Prostate gland (tissue), 2 donors: ENCODE results near the gene SLIT1. TPM values are rescaled to one million over a fixed set of nuclear protein-coding genes. Genes with fewer than 3 reads are reported as not detected.

Experiments used
- DNase-seq: peaks from one replicate; pipeline ENCODE4 v3.0.0-alpha.2; 2019; ENCODE audit warnings: low spot score
- H3K27ac ChIP-seq, 2 donors: fragments of 200-600 bp; sonication (generic); 2 replicates each; pipeline ENCODE4 v1.5.1; 2017 to 2019
- H3K27me3 ChIP-seq: fragments of 200-600 bp; sonication (generic); replicated peaks from 2 replicates; pipeline ENCODE4 v1.5.1; 2019; ENCODE audit not compliant: insufficient read depth
- H3K36me3 ChIP-seq, 2 donors: fragments of 200-600 bp; sonication (generic); 1 replicate in 1 of 2; 2 replicates in 1 of 2; pipeline versions ENCODE4 v1.5.1 to v1.8.1; 2017 to 2019
- H3K4me1 ChIP-seq: fragments of 200-600 bp; sonication (generic); replicated peaks from 2 replicates; pipeline ENCODE4 v1.5.1; 2019
- H3K4me3 ChIP-seq, 2 donors: fragments of 200-600 bp; sonication (generic); 2 replicates each; pipeline ENCODE4 v1.5.1; 2017 to 2019
- H3K9me3 ChIP-seq: fragments of 200-600 bp; sonication (generic); 2 replicates; pipeline ENCODE4 v1.5.1; 2017
- POLR2A ChIP-seq: fragments of 450-650 bp; IDR thresholded peaks from one replicate; pipeline ENCODE4 v1.6.1; 2016; ENCODE audit warnings: antibody characterized with exemption, mild to moderate bottlenecking
- POLR2AphosphoS5 ChIP-seq: sonication (generic); formaldehyde crosslinking; IDR thresholded peaks from one replicate; pipeline ENCODE4 v1.6.1; 2017; ENCODE audit warnings: antibody characterized with exemption
- WGBS: methylation state at CpG from one replicate; pipeline ENCODE4 v1.1.5; 2018; 5-methylcytosine and 5-hydroxymethylcytosine counted together
- intact Hi-C: fragments of 100-400 bp; cut with DNase I; formaldehyde crosslinking; loops from one replicate; pipeline ENCODE4 v1.14.2; 2022
- total RNA-seq, 2 donors: library from RNA; depleted of rRNA; stranded (reverse); fragments of >200 nt; gene quantifications; one replicate each; pipeline ENCODE4 v1.1.0, GENCODE V29; 2016
- TF ChIP-seq, protein P1 (sequence below), 4 experiments: fragments of 200-600 bp in 2 of 4; fragments of 450-650 bp in 2 of 4; sonication (generic) in 2 of 4; IDR thresholded peaks; 1 replicate in 3 of 4; 2 replicates in 1 of 4; pipeline ENCODE4 v1.5.1; 2016 to 2019; ENCODE audit warnings: antibody characterized with exemption in 4 of 4, mild to moderate bottlenecking in 2 of 4, moderate library complexity in 2 of 4

SLIT1 gene
- total RNA-seq, 2 donors from 2014 or later = 0.59 to 0.91 TPM

DNA sequence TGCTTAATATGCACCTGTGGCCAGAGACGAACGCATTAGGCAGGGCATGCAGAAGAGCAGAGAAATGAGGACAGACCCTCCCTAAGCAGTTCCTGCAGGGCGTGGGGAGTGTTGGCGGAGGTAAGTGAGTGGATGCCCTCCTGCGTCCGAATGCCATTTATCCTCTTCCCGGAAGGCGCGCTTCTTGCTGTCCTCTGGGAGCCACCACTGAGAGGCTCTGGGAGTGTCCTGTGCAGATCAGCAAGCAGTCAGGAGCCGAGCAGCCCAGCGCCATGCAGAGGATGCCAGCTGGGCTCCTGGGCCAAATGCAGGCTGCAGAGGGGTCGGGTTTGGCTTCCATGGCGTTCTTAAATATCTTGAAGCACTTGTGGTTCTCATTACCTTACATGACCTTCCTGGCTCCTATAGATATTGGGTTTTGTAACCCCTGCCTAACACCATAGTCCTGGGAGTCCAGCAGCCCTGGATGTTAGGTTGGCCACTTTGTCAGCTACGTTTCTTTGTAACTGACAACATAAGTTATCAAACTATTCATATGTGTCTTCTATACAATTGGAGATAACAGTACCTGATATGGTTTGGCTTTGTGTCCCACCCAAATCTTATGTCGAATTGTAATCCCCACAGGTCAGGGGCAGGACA lies 30.0 kb upstream of the SLIT1 start:
- TF ChIP-seq POLR2AphosphoS5 (no peak), POLR2A (no peak)
- Histone ChIP-seq H3K36me3 (no peaks in the 10 kb centered on the region), H3K4me3 (no peak overlapping the region), H3K4me1 (no peaks in the 10 kb centered on the region), H3K27ac (no peak overlapping the region), H3K9me3 (no peaks in the 10 kb centered on the region), H3K27me3 (no peaks in the 10 kb centered on the region)
- WGBS = 88% methylated on average over 15 of the region's 15 CpGs
- no peak for DNase-seq
- intact Hi-C loops = no loop called here

DNA sequence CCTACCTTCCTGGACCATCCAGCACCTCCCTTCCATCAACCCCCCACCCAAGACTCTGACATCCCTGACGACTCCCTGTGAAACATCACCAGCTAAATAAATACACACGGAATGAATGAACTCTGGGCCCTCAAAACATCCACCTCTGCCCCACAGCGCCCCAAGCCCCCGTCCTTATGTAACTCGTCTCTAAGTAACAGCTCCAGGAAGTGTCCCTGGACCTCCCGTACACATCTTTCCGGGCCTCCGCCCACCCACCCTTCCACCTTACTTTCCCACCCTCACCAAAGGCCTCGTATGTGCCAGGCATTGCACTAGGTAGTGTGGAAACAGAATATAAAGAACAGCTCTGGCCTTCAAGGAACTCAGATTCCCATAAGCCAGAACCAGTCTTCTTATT lies 27.7 kb upstream of the SLIT1 start:
- intact Hi-C loops = no loop called here
- no peaks in the 10 kb centered on the region for H3K9me3 ChIP-seq
- H3K36me3 ChIP-seq = no peaks in the 10 kb centered on the region
- WGBS = 73% methylated on average over 9 of the region's 9 CpGs
- H3K4me1 ChIP-seq = no peaks in the 10 kb centered on the region
- H3K4me3 ChIP-seq = no peak overlapping the region
- DNase-seq = no peak
- TF ChIP-seq POLR2AphosphoS5 (no peak), POLR2A (no peak)
- TF ChIP-seq, protein P1, sequence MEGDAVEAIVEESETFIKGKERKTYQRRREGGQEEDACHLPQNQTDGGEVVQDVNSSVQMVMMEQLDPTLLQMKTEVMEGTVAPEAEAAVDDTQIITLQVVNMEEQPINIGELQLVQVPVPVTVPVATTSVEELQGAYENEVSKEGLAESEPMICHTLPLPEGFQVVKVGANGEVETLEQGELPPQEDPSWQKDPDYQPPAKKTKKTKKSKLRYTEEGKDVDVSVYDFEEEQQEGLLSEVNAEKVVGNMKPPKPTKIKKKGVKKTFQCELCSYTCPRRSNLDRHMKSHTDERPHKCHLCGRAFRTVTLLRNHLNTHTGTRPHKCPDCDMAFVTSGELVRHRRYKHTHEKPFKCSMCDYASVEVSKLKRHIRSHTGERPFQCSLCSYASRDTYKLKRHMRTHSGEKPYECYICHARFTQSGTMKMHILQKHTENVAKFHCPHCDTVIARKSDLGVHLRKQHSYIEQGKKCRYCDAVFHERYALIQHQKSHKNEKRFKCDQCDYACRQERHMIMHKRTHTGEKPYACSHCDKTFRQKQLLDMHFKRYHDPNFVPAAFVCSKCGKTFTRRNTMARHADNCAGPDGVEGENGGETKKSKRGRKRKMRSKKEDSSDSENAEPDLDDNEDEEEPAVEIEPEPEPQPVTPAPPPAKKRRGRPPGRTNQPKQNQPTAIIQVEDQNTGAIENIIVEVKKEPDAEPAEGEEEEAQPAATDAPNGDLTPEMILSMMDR (IDR thresholded peaks at IDR 0.05) = no peak
- no peaks in the 10 kb centered on the region for H3K27me3 ChIP-seq
- no peak overlapping the region for H3K27ac ChIP-seq

- no peaks in the 10 kb centered on the region for H3K27me3 ChIP-seq
- 91% methylated on average over 9 of the region's 9 CpGs for WGBS
- intact Hi-C loops = no loop called here
- TF ChIP-seq POLR2AphosphoS5 (no peak), POLR2A (no peak)
- TF ChIP-seq, protein P1 (IDR thresholded peaks at IDR 0.05) = no peak
- H3K4me3 ChIP-seq = no peak overlapping the region
- H3K36me3 ChIP-seq = no peaks in the 10 kb centered on the region
- no peak overlapping the region for H3K27ac ChIP-seq
- H3K9me3 ChIP-seq = no peaks in the 10 kb centered on the region
- no peaks in the 10 kb centered on the region for H3K4me1 ChIP-seq
- no peak for DNase-seq
These were observed 25.5 kb upstream of the SLIT1 start for GRCh38 chr10:97211229-97211628.

GRCh38 chr10:97210543-97210960 lies 24.8 kb upstream of the SLIT1 start:
- no peak for TF ChIP-seq POLR2A
- TF ChIP-seq, protein P1 (IDR thresholded peaks at IDR 0.05) = peak; percentile 88 to 99 (median 92)
- no peaks in the 10 kb centered on the region for H3K27me3 ChIP-seq
- peak; percentile 63 for DNase-seq
- intact Hi-C loops = loop anchor here (1.0 kb wide), 1 partner anchor 137 kb away; no protein-coding TSS in a partner anchor
- no peaks in the 10 kb centered on the region for H3K9me3 ChIP-seq
- no peaks in the 10 kb centered on the region for H3K4me1 ChIP-seq
- 15% methylated on average over 8 of the region's 8 CpGs for WGBS
- H3K4me3 ChIP-seq = no peak overlapping the region
- H3K27ac ChIP-seq = no peak overlapping the region
- no peaks in the 10 kb centered on the region for H3K36me3 ChIP-seq

- H3K4me3 ChIP-seq = no peak overlapping the region
- no peaks in the 10 kb centered on the region for H3K36me3 ChIP-seq
- H3K27ac ChIP-seq = no peak overlapping the region
- intact Hi-C loops = no loop called here
- WGBS = 36% methylated on average over 7 of the region's 7 CpGs
- no peaks in the 10 kb centered on the region for H3K4me1 ChIP-seq
- no peak for DNase-seq
- H3K27me3 ChIP-seq = no peaks in the 10 kb centered on the region
- H3K9me3 ChIP-seq = no peaks in the 10 kb centered on the region
- TF ChIP-seq POLR2AphosphoS5 = no peak
- TF ChIP-seq POLR2A = no peak
- TF ChIP-seq, protein P1 (IDR thresholded peaks at IDR 0.05) = no peak
These were observed 22.1 kb upstream of the SLIT1 start for GRCh38 chr10:97207756-97208346.
